Testis (tissue), 3 donors: ENCODE data around the gene NPDC1. TPM values are rescaled to one million over a fixed set of nuclear protein-coding genes. Genes with fewer than 3 reads are reported as not detected.

Experiments
- DNase-seq: peaks from one replicate; pipeline ENCODE4 v3.0.0-alpha.2; 2019
- H3K27ac ChIP-seq, 2 donors: fragments of 200-600 bp; sonication (generic); one replicate each; pipeline ENCODE4 v1.5.1; 2019
- H3K27me3 ChIP-seq: fragments of 200-600 bp; sonication (generic); one replicate; pipeline ENCODE4 v1.5.1; 2019
- H3K36me3 ChIP-seq: fragments of 200-600 bp; sonication (generic); one replicate; pipeline ENCODE4 v1.5.1; 2017; ENCODE audit warnings: low read depth; ENCODE audit errors: missing control alignments
- H3K4me1 ChIP-seq: fragments of 200-600 bp; sonication (generic); one replicate; pipeline ENCODE4 v1.5.1; 2019
- H3K4me3 ChIP-seq, 2 donors: fragments of 200-600 bp; sonication (generic); one replicate each; pipeline ENCODE4 v1.5.1; 2017 to 2019
- H3K9me3 ChIP-seq: fragments of 200-600 bp; sonication (generic); one replicate; pipeline ENCODE4 v1.5.1; 2017
- CTCF ChIP-seq, 3 experiments: fragments of 450-650 bp in 2 of 3; fragments of 200-600 bp in 1 of 3; sonication (generic) in 1 of 3; IDR thresholded peaks; one replicate each; pipeline ENCODE4 v1.5.1; 2016 to 2019; ENCODE audit warnings: antibody characterized with exemption in 3 of 3, mild to moderate bottlenecking in 2 of 3, moderate library complexity in 1 of 3
- POLR2A ChIP-seq: fragments of 450-650 bp; IDR thresholded peaks from one replicate; pipeline ENCODE4 v1.6.1; 2017; ENCODE audit warnings: antibody characterized with exemption, mild to moderate bottlenecking, moderate library complexity
- WGBS, 2 donors: methylation state at CpG; one replicate each; pipeline ENCODE4 v1.1.5; 2018; 5-methylcytosine and 5-hydroxymethylcytosine counted together
- intact Hi-C: fragments of 100-400 bp; cut with DNase I; formaldehyde crosslinking; loops from one replicate; pipeline ENCODE4 v1.15.1; 2023; ENCODE audit warnings: low total_unique reads
- polyA plus RNA-seq: library from polyadenylated mRNA; stranded (reverse); fragments of 350-450 nt; fragmentation: Illumina TruSeq; extraction: RNeasy Lipid Tissue Mini Kit (QIAGEN cat#74804); gene quantifications from one replicate; pipeline ENCODE4 v1.2.3, GENCODE V29; 2014; ENCODE audit warnings: low read depth, low replicate concordance; ENCODE audit not compliant: insufficient read depth
- total RNA-seq, 2 donors: library from RNA; depleted of rRNA; stranded (reverse); fragments of >200 nt; gene quantifications; one replicate each; pipeline ENCODE4 v1.2.3, GENCODE V29; 2016

Gene NPDC1
- total and polyA plus RNA-seq, 3 donors from 2014 or later = 47.7 to 103 (median 75.9) TPM

- peak within 1 kb of the TSS; percentile 78 to 94 for H3K27ac ChIP-seq
- peak; percentile 99 for DNase-seq
- WGBS, 2 donors = 0 to 8% methylated on average over 4 to 65 of the region's 101 CpGs
- H3K36me3 ChIP-seq = no peaks in the 10 kb centered on the region
- intact Hi-C loops = no loop called here
- peak within 1 kb of the TSS; percentile 86 to 89 for H3K4me3 ChIP-seq
- no peaks in the 10 kb centered on the region for H3K9me3 ChIP-seq
- no peaks in the 10 kb centered on the region for H3K27me3 ChIP-seq
- TF ChIP-seq CTCF (IDR thresholded peaks at IDR 0.05) (peak in 2 of 3 experiments; percentile 2), POLR2A (peak; percentile 17)
- H3K4me1 ChIP-seq = peaks cover 17% of the 10 kb centered on the region
These were observed 40.8 kb upstream of the NPDC1 start, which contains the start of gene MAN1B1 for GRCh38 chr9:137086531-137087408. TSS of gene MAN1B1 (plus strand) at chr9:137086985. CDS start at chr9:137087000, 15 bp downstream.

- Histone ChIP-seq H3K4me3 (peak overlapping the region; percentile 86 to 89), H3K9me3 (no peaks in the 10 kb centered on the region), H3K36me3 (no peaks in the 10 kb centered on the region), H3K4me1 (peaks cover 17% of the 10 kb centered on the region), H3K27ac (peak overlapping the region; percentile 51 to 94), H3K27me3 (no peaks in the 10 kb centered on the region)
- peak; percentile 54 for DNase-seq
- intact Hi-C loops = no loop called here
- TF ChIP-seq CTCF (IDR thresholded peaks at IDR 0.05) (no peak), POLR2A (no peak)
- WGBS, 2 donors = 1% methylated on average over 18 to 39 of the region's 58 CpGs
These were observed 40.0 kb upstream of the NPDC1 start for GRCh38 chr9:137085920-137086530.

GRCh38 chr9:137084526-137084925, 38.5 kb upstream of the NPDC1 start:
- intact Hi-C loops = no loop called here
- H3K27me3 ChIP-seq = no peaks in the 10 kb centered on the region
- no peaks in the 10 kb centered on the region for H3K36me3 ChIP-seq
- no peak overlapping the region for H3K4me3 ChIP-seq
- no peak overlapping the region for H3K27ac ChIP-seq
- DNase-seq = no peak
- TF ChIP-seq POLR2A = no peak
- no peak for TF ChIP-seq CTCF (IDR thresholded peaks at IDR 0.05)
- no peaks in the 10 kb centered on the region for H3K9me3 ChIP-seq
- 75% methylated on average over 7 to 9 of the region's 9 CpGs for WGBS, 2 donors
- peaks cover 17% of the 10 kb centered on the region for H3K4me1 ChIP-seq

- no peak for TF ChIP-seq CTCF (IDR thresholded peaks at IDR 0.05)
- WGBS, 2 donors = 75 to 86% methylated on average over 8 to 12 of the region's 12 CpGs
- intact Hi-C loops = no loop called here
- H3K36me3 ChIP-seq = no peaks in the 10 kb centered on the region
- H3K9me3 ChIP-seq = no peaks in the 10 kb centered on the region
- H3K27me3 ChIP-seq = no peaks in the 10 kb centered on the region
- no peak overlapping the region for H3K27ac ChIP-seq
- H3K4me3 ChIP-seq = no peak overlapping the region
- H3K4me1 ChIP-seq = peaks cover 25% of the 10 kb centered on the region
- no peak for DNase-seq
These were observed 37.5 kb upstream of the NPDC1 start for GRCh38 chr9:137083394-137084004.
